ENCODE measurements around the gene RTL5. TPM values are rescaled to one million over a fixed set of nuclear protein-coding genes. Genes with fewer than 3 reads are reported as not detected.
"Not testable (repeated sequence)": the region's sequence is repeated elsewhere in the genome, so short reads cannot be mapped to it uniquely, and the experiment has no call there.

Gene RTL5
- 0.73 TPM for total RNA-seq

- no peaks in the 10 kb centered on the region for H3K27me3 ChIP-seq (ENCODE audit: insufficient read depth, low read length)
- H3K4me3 ChIP-seq (ENCODE audit: low read length) = peak within 1 kb of the TSS; percentile 16
- peaks cover 47% of the 10 kb centered on the region for H3K4me1 ChIP-seq (ENCODE audit: insufficient read depth, low read length)
- H3K9me3 ChIP-seq (ENCODE audit: low read depth, low read length) = no peaks in the 10 kb centered on the region
These were observed at the start of gene RTL5 for GRCh38 chrX:72131317-72132294. RTL5 (minus strand) TSS chrX:72131915.

- peaks cover 13% of the 10 kb centered on the region for H3K4me1 ChIP-seq (ENCODE audit: insufficient read depth, low read length)
- no peaks in the 10 kb centered on the region for H3K27me3 ChIP-seq (ENCODE audit: insufficient read depth, low read length)
- no peak overlapping the region for H3K4me3 ChIP-seq (ENCODE audit: low read length)
- H3K9me3 ChIP-seq (ENCODE audit: low read depth, low read length) = no peaks in the 10 kb centered on the region
These were observed 48.8 kb upstream of the RTL5 start for GRCh38 chrX:72180539-72180938.

- no peak overlapping the region for H3K4me3 ChIP-seq (ENCODE audit: low read length)
- no peaks in the 10 kb centered on the region for H3K9me3 ChIP-seq (ENCODE audit: low read depth, low read length)
- peaks cover 3% of the 10 kb centered on the region for H3K4me1 ChIP-seq (ENCODE audit: insufficient read depth, low read length)
- H3K27me3 ChIP-seq (ENCODE audit: insufficient read depth, low read length) = no peaks in the 10 kb centered on the region
These were observed 45.3 kb upstream of the RTL5 start for GRCh38 chrX:72176981-72177380.

DNA sequence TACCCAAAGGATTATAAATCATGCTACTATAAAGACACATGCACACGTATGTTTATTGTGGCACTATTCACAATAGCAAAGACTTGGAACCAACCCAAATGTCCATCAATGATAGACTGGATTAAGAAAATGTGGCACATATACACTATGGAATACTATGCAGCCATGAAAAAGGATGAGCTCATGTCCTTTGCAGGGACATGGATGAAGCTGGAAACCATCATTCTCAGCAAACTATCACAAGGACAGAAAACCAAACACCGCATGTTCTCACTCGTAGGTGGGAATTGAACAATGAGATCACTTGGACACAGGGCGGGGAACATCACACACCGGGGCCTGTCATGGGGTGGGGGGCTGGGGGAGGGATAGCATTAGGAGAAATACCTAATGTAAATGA is 44.6 kb upstream of the RTL5 start:
- H3K9me3 ChIP-seq (ENCODE audit: low read depth, low read length); H3K4me1 ChIP-seq (ENCODE audit: insufficient read depth, low read length): not testable (repeated sequence)

GRCh38 chrX:72169008-72169728 is 37.5 kb upstream of the RTL5 start:
- H3K4me3 ChIP-seq (ENCODE audit: low read length) = peak overlapping the region; percentile 18

More for the DNA sequence above, 44.6 kb upstream of the RTL5 start:
- H3K27me3 ChIP-seq (ENCODE audit: insufficient read depth, low read length); H3K4me3 ChIP-seq (ENCODE audit: low read length): not testable (repeated sequence)

DNA sequence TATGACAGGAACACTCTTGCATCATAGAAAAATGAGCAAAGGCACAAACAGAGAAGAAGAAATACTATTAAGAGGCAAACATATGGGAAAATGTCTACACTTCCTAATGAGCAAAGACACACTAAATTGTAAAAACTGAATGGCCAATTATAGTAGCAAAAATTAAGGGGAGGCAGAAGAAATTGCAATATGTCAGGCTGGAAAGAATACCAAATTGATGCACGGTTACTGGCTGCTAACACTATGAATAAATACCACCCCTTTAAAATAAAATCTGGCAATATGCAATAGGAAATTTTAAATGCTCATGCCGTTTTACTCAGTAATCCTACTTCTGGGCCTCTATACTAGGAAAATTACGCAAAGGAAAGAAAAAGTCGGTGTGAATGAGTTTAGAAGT is 33.8 kb upstream of the RTL5 start:
- no peaks in the 10 kb centered on the region for H3K4me1 ChIP-seq (ENCODE audit: insufficient read depth, low read length)
- H3K4me3 ChIP-seq (ENCODE audit: low read length) = no peak overlapping the region
- no peaks in the 10 kb centered on the region for H3K9me3 ChIP-seq (ENCODE audit: low read depth, low read length)
- H3K27me3 ChIP-seq (ENCODE audit: insufficient read depth, low read length) = no peaks in the 10 kb centered on the region

More at GRCh38 chrX:72169008-72169728, 37.5 kb upstream of the RTL5 start:
- Histone ChIP-seq H3K4me1 (ENCODE audit: insufficient read depth, low read length) (no peaks in the 10 kb centered on the region), H3K9me3 (ENCODE audit: low read depth, low read length) (no peaks in the 10 kb centered on the region), H3K27me3 (ENCODE audit: insufficient read depth, low read length) (no peaks in the 10 kb centered on the region)

- Histone ChIP-seq H3K27me3 (ENCODE audit: insufficient read depth, low read length) (no peaks in the 10 kb centered on the region), H3K4me1 (ENCODE audit: insufficient read depth, low read length) (no peaks in the 10 kb centered on the region), H3K9me3 (ENCODE audit: low read depth, low read length) (no peaks in the 10 kb centered on the region), H3K4me3 (ENCODE audit: low read length) (no peak overlapping the region)
These were observed 28.1 kb upstream of the RTL5 start for GRCh38 chrX:72159769-72160168.

DNA sequence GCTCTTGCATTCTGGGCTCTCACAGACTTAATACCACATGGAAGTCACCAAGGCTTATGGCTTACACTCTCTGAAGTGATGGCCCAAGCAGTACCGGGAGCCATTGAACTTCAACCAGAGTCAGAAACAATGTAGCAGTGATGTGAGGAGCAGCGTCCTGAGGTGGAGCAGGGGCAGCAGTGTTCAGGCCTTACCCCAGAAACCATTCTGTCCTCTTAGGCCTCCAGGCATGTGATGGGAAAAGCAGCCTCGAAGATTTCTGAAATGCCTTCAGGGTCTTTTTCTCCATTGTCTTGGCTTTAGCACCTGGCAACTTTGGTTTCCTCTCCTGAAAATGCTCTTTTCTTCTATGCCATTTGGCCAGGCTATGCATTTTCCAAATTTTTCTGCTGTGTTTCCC is 27.1 kb upstream of the RTL5 start:
- no peaks in the 10 kb centered on the region for H3K4me1 ChIP-seq (ENCODE audit: insufficient read depth, low read length)
- no peaks in the 10 kb centered on the region for H3K27me3 ChIP-seq (ENCODE audit: insufficient read depth, low read length)
- H3K9me3 ChIP-seq (ENCODE audit: low read depth, low read length) = no peaks in the 10 kb centered on the region
- H3K4me3 ChIP-seq (ENCODE audit: low read length) = no peak overlapping the region

DNA sequence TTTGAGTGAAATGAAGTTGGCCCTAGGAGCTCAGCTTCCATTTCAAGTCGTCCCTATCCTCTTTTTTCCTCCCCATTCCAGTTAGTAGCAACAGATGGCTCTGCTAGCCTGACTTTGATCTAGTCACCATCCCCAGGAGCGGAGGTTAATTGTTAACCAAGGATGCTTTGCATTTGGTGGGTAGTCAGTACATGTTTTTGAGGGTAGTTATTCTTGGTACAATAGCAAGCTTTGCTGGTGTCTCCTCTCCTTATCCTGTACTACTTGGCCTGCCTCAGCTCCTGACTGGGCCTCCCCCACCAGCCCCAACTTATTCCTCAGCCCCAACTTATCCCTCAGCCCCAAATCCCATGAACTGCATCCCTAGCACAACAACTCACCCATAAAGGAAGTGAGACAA is 14.8 kb upstream of the RTL5 start:
- no peak overlapping the region for H3K4me3 ChIP-seq (ENCODE audit: low read length)
- no peaks in the 10 kb centered on the region for H3K27me3 ChIP-seq (ENCODE audit: insufficient read depth, low read length)
- H3K9me3 ChIP-seq (ENCODE audit: low read depth, low read length) = no peaks in the 10 kb centered on the region
- H3K4me1 ChIP-seq (ENCODE audit: insufficient read depth, low read length) = peaks cover 7% of the 10 kb centered on the region

DNA sequence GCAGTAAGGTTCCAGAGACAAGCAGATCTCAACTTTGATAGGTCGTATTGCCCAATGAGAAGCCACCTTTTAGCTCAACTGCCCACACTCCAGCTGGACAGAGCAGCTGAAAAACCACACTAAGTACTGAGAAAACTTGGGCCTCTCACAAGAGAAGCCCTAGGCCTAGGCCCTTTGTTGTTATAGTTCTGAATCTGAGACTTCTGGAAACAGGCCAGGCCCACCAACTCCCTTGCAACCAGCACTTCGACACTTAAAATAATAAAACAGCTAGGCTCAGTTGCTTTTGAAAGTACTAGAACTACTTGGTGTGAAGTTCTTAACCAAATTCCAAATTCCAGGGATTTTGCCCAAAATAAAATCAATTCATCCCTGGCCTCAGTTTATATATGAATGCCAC is 13.5 kb upstream of the RTL5 start:
- Histone ChIP-seq H3K4me3 (ENCODE audit: low read length) (no peak overlapping the region), H3K4me1 (ENCODE audit: insufficient read depth, low read length) (peaks cover 7% of the 10 kb centered on the region), H3K9me3 (ENCODE audit: low read depth, low read length) (no peaks in the 10 kb centered on the region), H3K27me3 (ENCODE audit: insufficient read depth, low read length) (no peaks in the 10 kb centered on the region)

- Histone ChIP-seq H3K9me3 (ENCODE audit: low read depth, low read length) (no peaks in the 10 kb centered on the region), H3K27me3 (ENCODE audit: insufficient read depth, low read length) (no peaks in the 10 kb centered on the region), H3K4me1 (ENCODE audit: insufficient read depth, low read length) (peaks cover 7% of the 10 kb centered on the region), H3K4me3 (ENCODE audit: low read length) (no peak overlapping the region)
These were observed 11.8 kb upstream of the RTL5 start for GRCh38 chrX:72143609-72143907.

DNA sequence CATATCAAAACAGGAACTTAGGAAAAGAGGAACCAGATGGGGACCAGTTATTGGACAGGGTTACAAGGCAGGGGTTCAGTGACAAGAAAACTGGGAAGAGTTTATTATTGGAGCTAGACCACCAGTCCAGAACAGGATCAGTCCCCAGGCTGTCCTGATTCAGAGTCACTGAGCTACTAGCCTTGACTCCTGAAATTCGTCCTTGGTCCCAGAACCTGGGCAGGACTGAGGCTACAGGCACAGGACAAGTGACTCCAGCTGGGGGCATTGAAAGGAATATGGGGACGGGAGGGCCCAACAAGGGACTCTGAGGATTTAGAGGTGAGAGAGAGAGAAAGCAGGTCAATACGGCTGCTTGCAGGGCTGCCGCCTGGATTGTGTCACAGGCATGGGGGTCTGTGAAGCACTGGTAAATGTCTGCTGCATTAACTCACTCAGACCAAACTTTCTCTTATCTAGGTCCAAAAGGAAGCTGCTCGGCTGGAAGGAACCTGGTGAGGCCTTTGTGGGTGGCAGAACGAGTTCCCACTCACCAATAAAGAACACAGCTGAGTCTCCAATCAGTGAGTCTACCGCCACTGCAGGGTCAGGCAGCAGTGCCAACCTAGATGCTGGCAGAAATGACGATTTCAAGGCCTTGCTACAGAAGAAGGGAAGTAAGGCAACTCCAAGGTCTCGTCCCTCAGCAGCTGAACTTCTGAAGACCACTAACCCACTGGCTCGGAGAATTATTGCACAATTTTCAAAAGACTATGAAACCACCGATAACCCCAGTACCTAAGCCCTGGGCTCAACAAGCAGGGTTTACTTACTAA is 11.3 kb upstream of the RTL5 start:
- H3K9me3 ChIP-seq (ENCODE audit: low read depth, low read length) = no peaks in the 10 kb centered on the region
- H3K4me1 ChIP-seq (ENCODE audit: insufficient read depth, low read length) = peaks cover 7% of the 10 kb centered on the region
- H3K27me3 ChIP-seq (ENCODE audit: insufficient read depth, low read length) = no peaks in the 10 kb centered on the region
- no peak overlapping the region for H3K4me3 ChIP-seq (ENCODE audit: low read length)

- H3K4me1 ChIP-seq (ENCODE audit: insufficient read depth, low read length) = peaks cover 7% of the 10 kb centered on the region
- H3K9me3 ChIP-seq (ENCODE audit: low read depth, low read length) = no peaks in the 10 kb centered on the region
- H3K4me3 ChIP-seq (ENCODE audit: low read length) = no peak overlapping the region
- H3K27me3 ChIP-seq (ENCODE audit: insufficient read depth, low read length) = no peaks in the 10 kb centered on the region
These were observed 10.5 kb upstream of the RTL5 start for GRCh38 chrX:72142094-72142793.

DNA sequence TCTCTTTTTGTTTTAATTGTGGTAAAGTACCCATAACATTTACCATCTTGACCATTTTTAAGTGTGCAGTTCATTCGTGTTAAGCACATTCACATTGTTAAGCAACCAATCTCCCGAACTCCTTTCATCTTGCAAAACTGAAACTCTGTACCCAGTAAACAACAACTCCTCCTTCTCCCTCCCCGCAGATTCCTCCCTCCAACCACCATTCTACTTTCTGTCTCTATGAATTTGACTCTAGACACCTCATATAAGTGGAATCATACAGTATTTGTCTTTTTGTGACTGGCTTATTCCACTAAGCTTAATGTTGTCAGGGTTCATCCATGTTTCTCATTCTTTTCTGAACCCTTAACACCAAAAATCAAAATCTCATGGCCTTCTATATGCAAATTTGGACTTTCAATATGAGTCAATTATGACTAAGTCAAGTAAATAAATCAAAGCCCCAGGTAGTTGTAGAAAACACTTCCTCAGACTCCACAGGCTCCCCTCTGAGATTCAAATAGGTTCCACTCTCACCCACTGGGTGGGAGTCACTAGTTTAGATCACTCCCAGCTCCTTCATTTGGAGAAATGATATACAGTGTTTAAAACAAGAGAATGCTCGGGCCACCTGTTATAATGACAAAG is 9.8 kb upstream of the RTL5 start:
- no peaks in the 10 kb centered on the region for H3K27me3 ChIP-seq (ENCODE audit: insufficient read depth, low read length)
- H3K4me1 ChIP-seq (ENCODE audit: insufficient read depth, low read length) = peaks cover 7% of the 10 kb centered on the region
- no peaks in the 10 kb centered on the region for H3K9me3 ChIP-seq (ENCODE audit: low read depth, low read length)
- no peak overlapping the region for H3K4me3 ChIP-seq (ENCODE audit: low read length)

Measured in mononuclear cell (primary cell).